HG02623 (cell line): ENCODE results near the gene ADRM1.

ENCODE experiments used
- ATAC-seq: cut with Tn5 transposase; IDR thresholded peaks from one replicate; pipeline ENCODE4 v1.9.1; 2021; ENCODE audit warnings: moderate library complexity; ENCODE audit not compliant: unreplicated experiment

ADRM1 gene

GRCh38 chr20:62336775-62337557, 34.2 kb downstream of the ADRM1 start:
- ATAC-seq = no peak

- no peak for ATAC-seq
These were observed 34.9 kb downstream of the ADRM1 start for GRCh38 chr20:62337558-62338293.

- no peak for ATAC-seq
These were observed 35.5 kb downstream of the ADRM1 start for GRCh38 chr20:62338294-62338620.

GRCh38 chr20:62339647-62340062, 36.9 kb downstream of the ADRM1 start:
- ATAC-seq = peak; percentile 51

- ATAC-seq = no peak
These were observed 40.1 kb downstream of the ADRM1 start for GRCh38 chr20:62342910-62343309.

GRCh38 chr20:62344092-62344491, 41.3 kb downstream of the ADRM1 start:
- ATAC-seq = no peak

GRCh38 chr20:62344782-62345181, 42.0 kb downstream of the ADRM1 start:
- ATAC-seq = no peak

GRCh38 chr20:62345681-62346370, 43.0 kb downstream of the ADRM1 start:
- no peak for ATAC-seq

- ATAC-seq = no peak
These were observed 43.8 kb downstream of the ADRM1 start for GRCh38 chr20:62346398-62347150.

GRCh38 chr20:62347151-62347404, 44.3 kb downstream of the ADRM1 start:
- ATAC-seq = no peak

GRCh38 chr20:62347445-62347844, 44.6 kb downstream of the ADRM1 start:
- ATAC-seq = no peak

GRCh38 chr20:62348604-62349003, 45.8 kb downstream of the ADRM1 start:
- ATAC-seq = no peak

- no peak for ATAC-seq
These were observed 46.8 kb downstream of the ADRM1 start for GRCh38 chr20:62349556-62350097.

GRCh38 chr20:62350098-62350628, 47.4 kb downstream of the ADRM1 start:
- no peak for ATAC-seq

GRCh38 chr20:62350629-62351422, 48.0 kb downstream of the ADRM1 start:
- ATAC-seq = no peak

GRCh38 chr20:62351469-62352401, 48.9 kb downstream of the ADRM1 start:
- no peak for ATAC-seq

- ATAC-seq = no peak
These were observed 49.8 kb downstream of the ADRM1 start for GRCh38 chr20:62352402-62353288.
